ENCODE measurements around the gene NPAS3. TPM values are rescaled to one million over a fixed set of nuclear protein-coding genes. Genes with fewer than 3 reads are reported as not detected.

NPAS3 gene
- total RNA-seq, 1 experiment from 2014 or later = 0.35 TPM

GRCh38 chr14:33542338-33543287, 603.9 kb downstream of the NPAS3 start:
- intact Hi-C loops (cut with micrococcal nuclease) = no loop called here
- Mint-ChIP-seq H3K4me1 (ENCODE audit: insufficient read depth, unreplicated experiment) (peaks cover 9% of the 10 kb centered on the region), H3K9me3 (ENCODE audit: unreplicated experiment) (no peaks in the 10 kb centered on the region), H3K27me3 (ENCODE audit: insufficient read depth, unreplicated experiment) (no peaks in the 10 kb centered on the region), H3K4me3 (ENCODE audit: unreplicated experiment) (no peak overlapping the region), H3K27ac (ENCODE audit: low read depth, unreplicated experiment) (no peak overlapping the region), H3K36me3 (ENCODE audit: insufficient read depth, unreplicated experiment) (no peaks in the 10 kb centered on the region)
- POLR2A ChIA-PET = interaction anchor here (0.6 kb wide), 1 partner anchor 230 kb away, joined by 3 read pairs; no protein-coding TSS in a partner anchor
- no peak for DNase-seq (ENCODE audit: unreplicated experiment)
- CTCF ChIA-PET = no interaction called here
- TF ChIP-seq, protein P1, sequence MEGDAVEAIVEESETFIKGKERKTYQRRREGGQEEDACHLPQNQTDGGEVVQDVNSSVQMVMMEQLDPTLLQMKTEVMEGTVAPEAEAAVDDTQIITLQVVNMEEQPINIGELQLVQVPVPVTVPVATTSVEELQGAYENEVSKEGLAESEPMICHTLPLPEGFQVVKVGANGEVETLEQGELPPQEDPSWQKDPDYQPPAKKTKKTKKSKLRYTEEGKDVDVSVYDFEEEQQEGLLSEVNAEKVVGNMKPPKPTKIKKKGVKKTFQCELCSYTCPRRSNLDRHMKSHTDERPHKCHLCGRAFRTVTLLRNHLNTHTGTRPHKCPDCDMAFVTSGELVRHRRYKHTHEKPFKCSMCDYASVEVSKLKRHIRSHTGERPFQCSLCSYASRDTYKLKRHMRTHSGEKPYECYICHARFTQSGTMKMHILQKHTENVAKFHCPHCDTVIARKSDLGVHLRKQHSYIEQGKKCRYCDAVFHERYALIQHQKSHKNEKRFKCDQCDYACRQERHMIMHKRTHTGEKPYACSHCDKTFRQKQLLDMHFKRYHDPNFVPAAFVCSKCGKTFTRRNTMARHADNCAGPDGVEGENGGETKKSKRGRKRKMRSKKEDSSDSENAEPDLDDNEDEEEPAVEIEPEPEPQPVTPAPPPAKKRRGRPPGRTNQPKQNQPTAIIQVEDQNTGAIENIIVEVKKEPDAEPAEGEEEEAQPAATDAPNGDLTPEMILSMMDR (IDR thresholded peaks at IDR 0.05; ENCODE audit: unreplicated experiment) = no peak
- BruUV-seq (replicated peaks) = no TSS peak

- Mint-ChIP-seq H3K4me3 (ENCODE audit: unreplicated experiment) (no peak overlapping the region), H3K27me3 (ENCODE audit: insufficient read depth, unreplicated experiment) (no peaks in the 10 kb centered on the region), H3K9me3 (ENCODE audit: unreplicated experiment) (no peaks in the 10 kb centered on the region), H3K36me3 (ENCODE audit: insufficient read depth, unreplicated experiment) (no peaks in the 10 kb centered on the region), H3K27ac (ENCODE audit: low read depth, unreplicated experiment) (no peak overlapping the region), H3K4me1 (ENCODE audit: insufficient read depth, unreplicated experiment) (peaks cover 9% of the 10 kb centered on the region)
- ChIA-PET CTCF (interaction anchor here (0.5 to 0.6 kb wide), 2 partner anchors 213 to 242 kb away, joined by 3 read pairs; no protein-coding TSS in a partner anchor), POLR2A (interaction anchor here (1.1 kb wide), 1 partner anchor 19 kb away, joined by 4 read pairs; no protein-coding TSS in a partner anchor)
- TF ChIP-seq, protein P1 (IDR thresholded peaks at IDR 0.05; ENCODE audit: unreplicated experiment) = no peak
- peak; percentile 28 for DNase-seq (ENCODE audit: unreplicated experiment)
- intact Hi-C loops (cut with micrococcal nuclease) = no loop called here
- BruUV-seq (replicated peaks) = no TSS peak
Measured at GRCh38 chr14:33545696-33546095, 607.0 kb downstream of the NPAS3 start.

GRCh38 chr14:33548606-33549005, 609.9 kb downstream of the NPAS3 start:
- H3K9me3 Mint-ChIP-seq (ENCODE audit: unreplicated experiment) = no peaks in the 10 kb centered on the region
- BruUV-seq (replicated peaks) = no TSS peak
- no peak overlapping the region for H3K27ac Mint-ChIP-seq (ENCODE audit: low read depth, unreplicated experiment)
- H3K4me3 Mint-ChIP-seq (ENCODE audit: unreplicated experiment) = no peak overlapping the region
- intact Hi-C loops (cut with micrococcal nuclease) = no loop called here
- no peak for DNase-seq (ENCODE audit: unreplicated experiment)
- H3K4me1 Mint-ChIP-seq (ENCODE audit: insufficient read depth, unreplicated experiment) = peaks cover 9% of the 10 kb centered on the region
- POLR2A ChIA-PET = interaction anchor here (0.6 to 0.9 kb wide), 2 partner anchors 41 to 70 kb away, joined by 3 read pairs; no protein-coding TSS in a partner anchor
- TF ChIP-seq, protein P1 (IDR thresholded peaks at IDR 0.05; ENCODE audit: unreplicated experiment) = no peak
- no peaks in the 10 kb centered on the region for H3K36me3 Mint-ChIP-seq (ENCODE audit: insufficient read depth, unreplicated experiment)
- no peaks in the 10 kb centered on the region for H3K27me3 Mint-ChIP-seq (ENCODE audit: insufficient read depth, unreplicated experiment)
- CTCF ChIA-PET = no interaction called here

DNA sequence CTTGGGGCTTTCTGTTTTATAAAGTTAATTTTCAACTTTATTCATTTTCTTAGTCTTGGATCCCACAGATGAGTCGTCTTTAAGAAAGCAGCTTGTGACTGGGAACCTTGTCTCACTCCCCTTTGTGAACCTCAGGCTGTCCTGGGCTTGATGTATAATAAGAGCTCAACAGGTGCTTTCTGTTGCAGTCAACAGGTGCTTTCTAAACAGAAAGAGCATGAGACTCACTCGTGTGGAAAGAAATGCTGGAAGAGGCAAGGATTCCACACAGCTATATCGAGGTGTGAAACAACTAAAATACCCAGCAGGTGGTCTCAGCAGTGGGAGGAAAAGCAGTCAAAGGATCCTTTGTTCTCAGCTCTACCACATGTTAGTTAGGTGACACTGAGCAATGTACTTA, 613.3 kb downstream of the NPAS3 start:
- peaks cover 16% of the 10 kb centered on the region for H3K4me1 Mint-ChIP-seq (ENCODE audit: insufficient read depth, unreplicated experiment)
- no peak overlapping the region for H3K27ac Mint-ChIP-seq (ENCODE audit: low read depth, unreplicated experiment)
- TF ChIP-seq, protein P1 (IDR thresholded peaks at IDR 0.05; ENCODE audit: unreplicated experiment) = no peak
- no peak for DNase-seq (ENCODE audit: unreplicated experiment)
- intact Hi-C loops (cut with micrococcal nuclease) = no loop called here
- H3K27me3 Mint-ChIP-seq (ENCODE audit: insufficient read depth, unreplicated experiment) = no peaks in the 10 kb centered on the region
- no peak overlapping the region for H3K4me3 Mint-ChIP-seq (ENCODE audit: unreplicated experiment)
- CTCF ChIA-PET = interaction anchor here (1.0 kb wide), 1 partner anchor 9 kb away, joined by 3 read pairs; no protein-coding TSS in a partner anchor
- POLR2A ChIA-PET = interaction anchor here (0.6 kb wide), 1 partner anchor 899 kb away, joined by 4 read pairs; no protein-coding TSS in a partner anchor
- no TSS peak for BruUV-seq (replicated peaks)
- H3K9me3 Mint-ChIP-seq (ENCODE audit: unreplicated experiment) = no peaks in the 10 kb centered on the region
- no peaks in the 10 kb centered on the region for H3K36me3 Mint-ChIP-seq (ENCODE audit: insufficient read depth, unreplicated experiment)
